SKM-1 (cell line): ENCODE data around the gene CYP21A2.
"Not testable (repeated sequence)": the region's sequence is repeated elsewhere in the genome, so short reads cannot be mapped to it uniquely, and the experiment has no call there.

ENCODE experiments used
- DNase-seq: peaks from one replicate; lab custom pipeline; 2025; ENCODE audit not compliant: unreplicated experiment; lab: John Stamatoyannopoulos, UW

Gene CYP21A2

DNA sequence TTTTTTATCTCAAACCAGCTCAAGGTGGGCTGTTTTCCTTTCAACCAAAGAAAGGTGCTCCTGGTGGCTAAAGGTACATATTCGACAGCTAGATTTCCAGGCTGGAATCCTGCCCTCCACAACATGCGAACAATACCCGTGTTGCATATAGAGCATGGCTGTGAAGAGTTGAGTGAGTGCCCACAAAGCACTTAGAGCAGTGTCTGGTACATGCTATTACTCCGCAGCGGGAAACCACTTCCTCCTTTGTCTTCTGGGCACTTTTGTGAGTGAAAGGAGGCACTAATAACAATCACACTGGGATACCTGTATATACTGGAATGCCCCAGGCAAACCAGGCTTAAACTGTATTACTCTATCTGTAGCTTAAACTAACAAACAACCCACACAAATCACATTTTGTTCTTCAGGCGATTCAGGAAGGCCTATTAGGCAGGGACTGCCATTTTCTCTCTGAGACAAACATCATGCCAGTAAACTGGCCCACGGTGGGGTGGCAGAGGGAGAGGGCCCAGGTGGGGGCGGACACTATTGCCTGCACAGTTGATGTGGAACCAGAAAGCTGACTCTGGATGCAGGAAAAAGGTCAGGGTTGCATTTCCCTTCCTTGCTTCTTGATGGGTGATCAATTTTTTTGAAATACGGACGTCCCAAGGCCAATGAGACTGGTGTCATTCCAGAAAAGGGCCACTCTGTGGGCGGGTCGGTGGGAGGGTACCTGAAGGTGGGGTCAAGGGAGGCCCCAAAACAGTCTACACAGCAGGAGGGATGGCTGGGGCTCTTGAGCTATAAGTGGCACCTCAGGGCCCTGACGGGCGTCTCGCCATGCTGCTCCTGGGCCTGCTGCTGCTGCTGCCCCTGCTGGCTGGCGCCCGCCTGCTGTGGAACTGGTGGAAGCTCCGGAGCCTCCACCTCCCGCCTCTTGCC lies at the start of gene CYP21A2:
TSS of gene CYP21A2 (plus strand) at position 818 of the 927 bp plus-strand sequence. CDS start at position 826, 8 bp downstream.
- not testable (repeated sequence) for DNase-seq

DNA sequence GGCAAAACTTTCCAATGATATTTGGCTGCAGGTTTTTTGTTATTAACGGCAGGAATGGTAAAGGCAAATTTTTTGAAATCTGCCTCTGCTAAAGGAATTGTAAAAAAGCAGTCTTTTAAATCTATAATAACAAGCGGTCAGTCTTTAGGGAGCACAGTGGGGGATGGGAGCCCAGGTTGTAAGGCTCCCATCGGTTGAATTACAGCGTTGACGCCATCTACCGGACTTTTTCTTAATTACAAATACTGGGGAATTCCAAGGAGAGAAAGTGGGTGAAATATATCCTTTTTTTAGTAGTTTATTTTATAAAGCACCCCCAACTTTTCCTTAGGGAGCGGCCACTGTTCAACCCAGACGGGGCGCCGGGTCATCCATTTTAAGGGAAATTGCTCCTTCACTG lies 48.9 kb upstream of the CYP21A2 start:
- not testable (repeated sequence) for DNase-seq

DNA sequence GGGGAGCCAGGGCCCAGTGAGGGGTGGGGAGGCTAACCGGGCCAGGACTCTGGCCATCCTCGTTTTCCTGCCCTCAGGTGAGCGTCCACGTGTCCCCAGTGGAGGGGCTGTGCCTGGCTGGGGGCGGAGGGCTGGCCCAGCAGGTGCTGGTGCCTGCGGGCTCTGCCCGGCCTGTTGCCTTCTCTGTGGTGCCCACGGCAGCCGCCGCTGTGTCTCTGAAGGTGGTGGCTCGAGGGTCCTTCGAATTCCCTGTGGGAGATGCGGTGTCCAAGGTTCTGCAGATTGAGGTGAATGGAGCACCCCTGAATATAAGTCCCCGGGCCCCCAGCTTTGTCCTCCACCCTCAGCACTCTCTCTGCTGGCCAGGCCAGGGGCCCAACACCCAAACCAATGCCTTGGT lies 43.8 kb upstream of the CYP21A2 start:
- DNase-seq, result not testable (repeated sequence)

DNA sequence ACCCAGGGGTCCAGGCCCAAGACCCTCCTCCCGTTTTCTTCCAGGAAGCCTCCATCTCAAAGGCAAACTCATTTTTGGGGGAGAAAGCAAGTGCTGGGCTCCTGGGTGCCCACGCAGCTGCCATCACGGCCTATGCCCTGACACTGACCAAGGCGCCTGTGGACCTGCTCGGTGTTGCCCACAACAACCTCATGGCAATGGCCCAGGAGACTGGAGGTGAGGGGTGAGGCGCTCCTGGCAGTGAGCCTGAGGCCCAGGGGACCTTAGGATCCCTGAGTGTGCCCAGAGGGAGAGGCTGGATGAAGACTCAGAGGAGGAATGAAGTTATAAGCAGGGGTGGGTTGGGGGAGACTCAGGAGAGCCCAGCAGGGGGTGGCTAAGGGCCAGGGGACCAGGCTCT lies 41.8 kb upstream of the CYP21A2 start:
- DNase-seq, result not testable (repeated sequence)

DNA sequence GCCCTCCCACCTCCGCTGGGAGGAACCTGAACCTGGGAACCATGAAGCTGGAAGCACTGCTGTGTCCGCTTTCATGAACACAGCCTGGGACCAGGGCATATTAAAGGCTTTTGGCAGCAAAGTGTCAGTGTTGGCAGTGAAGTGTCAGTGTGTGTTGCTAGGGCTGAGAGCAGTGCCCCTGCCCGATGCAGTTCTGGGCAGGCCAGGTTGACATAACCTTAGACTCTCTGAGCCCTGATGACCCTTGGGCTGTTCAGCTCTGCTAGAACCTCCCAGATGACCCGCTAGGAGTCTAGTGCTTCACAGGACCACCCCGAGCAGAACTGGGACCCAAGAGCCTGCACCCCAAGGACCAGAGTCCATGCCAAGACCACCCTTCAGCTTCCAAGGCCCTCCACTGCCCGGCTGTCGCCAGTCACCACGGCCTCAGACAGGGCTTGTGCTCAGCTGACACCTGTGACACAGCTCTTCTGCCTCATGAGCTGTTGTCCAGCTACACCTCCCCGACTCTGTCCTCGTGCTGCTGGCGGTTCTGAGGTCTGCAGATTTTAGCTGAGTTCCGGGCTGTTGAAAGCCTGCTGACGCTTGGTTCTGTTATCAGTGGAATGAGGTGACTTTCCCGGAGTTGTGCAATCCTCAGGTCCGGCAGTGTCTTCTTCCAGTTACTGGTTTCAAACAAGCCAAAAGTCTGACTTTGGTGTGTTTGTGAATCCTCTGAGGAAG lies 35.5 kb upstream of the CYP21A2 start:
- not testable (repeated sequence) for DNase-seq

DNA sequence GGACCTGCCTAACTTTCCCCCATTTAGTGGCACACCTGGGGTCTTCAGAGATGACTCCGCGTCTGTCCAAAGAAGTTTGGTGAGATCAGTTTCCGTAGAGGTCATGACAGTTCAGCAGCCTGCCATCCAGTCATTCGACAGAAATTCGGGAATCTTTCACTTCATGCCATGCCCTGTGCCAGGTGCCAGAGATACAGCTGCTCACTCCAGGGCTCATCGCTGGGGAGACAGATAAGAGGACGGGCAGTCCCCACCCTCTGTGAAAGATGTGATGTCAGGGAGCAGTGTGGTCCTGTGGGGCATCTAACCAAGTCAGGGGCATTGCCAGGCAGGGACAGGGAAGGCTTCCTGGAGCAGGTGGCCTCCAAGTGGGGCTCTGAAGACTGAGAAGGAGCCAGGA lies 34.9 kb upstream of the CYP21A2 start:
- not testable (repeated sequence) for DNase-seq

DNA sequence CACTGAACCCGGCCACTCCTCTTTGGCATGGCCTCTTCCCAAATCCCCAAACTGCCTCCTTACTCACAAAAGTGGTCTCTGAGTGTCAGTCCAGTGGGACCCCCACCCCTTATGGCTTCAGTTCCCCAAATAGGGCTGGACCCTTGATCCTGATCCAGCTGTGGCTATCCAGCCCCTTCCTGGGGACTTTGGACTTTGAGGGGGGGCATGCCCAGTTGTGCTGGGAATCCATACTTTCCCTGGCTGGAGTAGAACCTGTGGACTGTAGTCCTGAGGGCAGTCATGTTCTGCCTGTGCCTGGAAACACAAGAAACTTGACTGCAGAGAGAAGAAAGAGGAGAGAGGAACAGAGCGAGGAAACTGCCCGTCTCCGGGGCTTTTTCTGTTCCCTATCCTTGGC lies 33.8 kb upstream of the CYP21A2 start:
- DNase-seq, result not testable (repeated sequence)

DNA sequence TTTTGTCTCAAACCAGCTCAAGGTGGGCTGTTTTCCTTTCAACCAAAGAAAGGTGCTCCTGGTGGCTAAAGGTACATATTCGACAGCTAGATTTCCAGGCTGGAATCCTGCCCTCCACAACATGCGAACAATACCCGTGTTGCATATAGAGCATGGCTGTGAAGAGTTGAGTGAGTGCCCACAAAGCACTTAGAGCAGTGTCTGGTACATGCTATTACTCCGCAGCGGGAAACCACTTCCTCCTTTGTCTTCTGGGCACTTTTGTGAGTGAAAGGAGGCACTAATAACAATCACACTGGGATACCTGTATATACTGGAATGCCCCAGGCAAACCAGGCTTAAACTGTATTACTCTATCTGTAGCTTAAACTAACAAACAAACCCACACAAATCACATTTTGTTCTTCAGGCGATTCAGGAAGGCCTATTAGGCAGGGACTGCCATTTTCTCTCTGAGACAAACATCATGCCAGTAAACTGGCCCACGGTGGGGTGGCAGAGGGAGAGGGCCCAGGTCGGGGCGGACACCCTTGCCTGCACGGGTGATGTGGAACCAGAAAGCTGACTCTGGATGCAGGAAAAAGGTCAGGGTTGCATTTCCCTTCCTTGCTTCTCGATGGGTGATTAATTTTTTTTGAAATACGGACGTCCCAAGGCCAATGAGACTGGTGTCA lies 33.2 kb upstream of the CYP21A2 start:
- DNase-seq, result not testable (repeated sequence)

DNA sequence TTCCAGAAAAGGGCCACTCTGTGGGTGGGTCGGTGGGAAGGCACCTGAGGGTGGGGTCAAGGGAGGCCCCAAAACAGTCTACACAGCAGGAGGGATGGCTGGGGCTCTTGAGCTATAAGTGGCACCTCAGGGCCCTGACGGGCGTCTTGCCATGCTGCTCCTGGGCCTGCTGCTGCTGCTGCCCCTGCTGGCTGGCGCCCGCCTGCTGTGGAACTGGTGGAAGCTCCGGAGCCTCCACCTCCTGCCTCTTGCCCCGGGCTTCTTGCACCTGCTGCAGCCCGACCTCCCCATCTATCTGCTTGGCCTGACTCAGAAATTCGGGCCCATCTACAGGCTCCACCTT lies 32.7 kb upstream of the CYP21A2 start:
- not testable (repeated sequence) for DNase-seq

DNA sequence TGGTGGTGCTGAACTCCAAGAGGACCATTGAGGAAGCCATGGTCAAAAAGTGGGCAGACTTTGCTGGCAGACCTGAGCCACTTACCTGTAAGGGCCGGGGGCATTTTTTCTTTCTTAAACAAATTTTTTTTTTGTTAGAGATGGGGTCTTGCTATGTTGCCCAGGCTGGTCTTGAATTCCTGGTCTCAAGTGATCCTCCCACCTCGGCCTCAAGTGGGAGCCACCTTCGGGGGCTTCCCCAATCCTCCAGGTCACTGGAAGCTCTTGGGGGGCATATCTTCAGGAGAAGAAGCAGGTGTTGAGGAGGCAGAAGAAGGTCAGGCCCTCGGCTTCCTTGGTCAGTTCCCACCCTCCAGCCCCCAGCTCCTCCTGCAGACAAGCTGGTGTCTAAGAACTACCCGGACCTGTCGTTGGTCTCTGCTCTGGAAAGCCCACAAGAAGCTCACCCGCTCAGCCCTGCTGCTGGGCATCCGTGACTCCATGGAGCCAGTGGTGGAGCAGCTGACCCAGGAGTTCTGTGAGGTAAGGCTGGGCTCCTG lies 32.2 kb upstream of the CYP21A2 start:
- not testable (repeated sequence) for DNase-seq

DNA sequence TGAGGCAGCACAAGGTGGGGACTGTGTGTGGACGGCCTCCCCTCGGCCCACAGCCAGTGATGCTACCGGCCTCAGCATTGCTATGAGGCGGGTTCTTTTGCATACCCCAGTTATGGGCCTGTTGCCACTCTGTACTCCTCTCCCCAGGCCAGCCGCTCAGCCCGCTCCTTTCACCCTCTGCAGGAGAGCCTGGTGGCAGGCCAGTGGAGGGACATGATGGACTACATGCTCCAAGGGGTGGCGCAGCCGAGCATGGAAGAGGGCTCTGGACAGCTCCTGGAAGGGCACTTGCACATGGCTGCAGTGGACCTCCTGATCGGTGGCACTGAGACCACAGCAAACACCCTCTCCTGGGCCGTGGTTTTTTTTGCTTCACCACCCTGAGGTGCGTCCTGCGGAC lies 31.1 kb upstream of the CYP21A2 start:
- not testable (repeated sequence) for DNase-seq

DNA sequence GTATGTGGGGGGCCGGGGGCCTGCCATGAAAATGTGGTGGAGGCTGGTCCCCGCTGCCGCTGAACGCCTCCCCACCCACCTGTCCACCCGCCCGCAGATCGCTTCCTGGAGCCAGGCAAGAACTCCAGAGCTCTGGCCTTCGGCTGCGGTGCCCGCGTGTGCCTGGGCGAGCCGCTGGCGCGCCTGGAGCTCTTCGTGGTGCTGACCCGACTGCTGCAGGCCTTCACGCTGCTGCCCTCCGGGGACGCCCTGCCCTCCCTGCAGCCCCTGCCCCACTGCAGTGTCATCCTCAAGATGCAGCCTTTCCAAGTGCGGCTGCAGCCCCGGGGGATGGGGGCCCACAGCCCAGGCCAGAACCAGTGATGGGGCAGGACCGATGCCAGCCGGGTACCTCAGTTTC lies 30.2 kb upstream of the CYP21A2 start:
- DNase-seq, result not testable (repeated sequence)

DNA sequence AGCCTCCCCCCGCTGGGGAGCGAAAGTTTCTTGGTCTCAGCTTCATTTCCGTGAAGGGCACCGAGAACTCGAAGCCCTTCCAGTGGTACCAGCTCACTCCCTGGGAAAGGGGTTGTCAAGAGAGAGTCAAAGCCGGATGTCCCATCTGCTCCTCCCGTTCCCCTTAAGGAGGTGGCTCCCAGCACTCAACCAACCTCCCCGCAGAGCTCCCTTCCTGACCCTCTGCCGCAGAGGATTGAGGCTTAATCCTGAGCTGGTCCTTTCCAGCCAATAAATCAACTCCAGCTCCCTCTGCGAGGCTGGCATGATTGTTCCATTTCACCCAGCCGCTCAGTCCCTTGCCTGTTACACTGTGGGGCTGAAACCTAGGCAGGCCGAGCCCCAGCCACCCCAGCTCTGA lies 29.6 kb upstream of the CYP21A2 start:
- DNase-seq, result not testable (repeated sequence)

DNA sequence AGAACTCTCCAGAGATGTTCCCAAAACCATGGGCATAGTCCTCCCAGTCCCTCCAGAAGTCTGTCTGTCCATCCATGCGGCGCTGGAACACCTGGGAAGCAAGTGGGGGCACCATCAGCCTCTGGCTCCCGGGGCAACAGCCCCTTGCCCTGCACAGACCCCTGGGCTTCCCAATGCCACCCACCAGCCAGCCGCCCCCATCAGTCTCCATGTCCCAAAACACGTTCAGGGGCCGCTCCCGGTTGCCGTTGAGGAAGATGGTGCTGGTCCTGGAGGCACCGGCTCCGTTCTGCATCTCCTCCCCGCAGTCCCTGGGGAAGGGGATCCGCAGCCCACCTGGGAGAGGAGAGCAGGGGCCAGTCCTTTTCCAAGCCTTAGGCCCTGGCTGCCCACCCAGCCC lies 28.7 kb upstream of the CYP21A2 start:
- DNase-seq, result not testable (repeated sequence)

DNA sequence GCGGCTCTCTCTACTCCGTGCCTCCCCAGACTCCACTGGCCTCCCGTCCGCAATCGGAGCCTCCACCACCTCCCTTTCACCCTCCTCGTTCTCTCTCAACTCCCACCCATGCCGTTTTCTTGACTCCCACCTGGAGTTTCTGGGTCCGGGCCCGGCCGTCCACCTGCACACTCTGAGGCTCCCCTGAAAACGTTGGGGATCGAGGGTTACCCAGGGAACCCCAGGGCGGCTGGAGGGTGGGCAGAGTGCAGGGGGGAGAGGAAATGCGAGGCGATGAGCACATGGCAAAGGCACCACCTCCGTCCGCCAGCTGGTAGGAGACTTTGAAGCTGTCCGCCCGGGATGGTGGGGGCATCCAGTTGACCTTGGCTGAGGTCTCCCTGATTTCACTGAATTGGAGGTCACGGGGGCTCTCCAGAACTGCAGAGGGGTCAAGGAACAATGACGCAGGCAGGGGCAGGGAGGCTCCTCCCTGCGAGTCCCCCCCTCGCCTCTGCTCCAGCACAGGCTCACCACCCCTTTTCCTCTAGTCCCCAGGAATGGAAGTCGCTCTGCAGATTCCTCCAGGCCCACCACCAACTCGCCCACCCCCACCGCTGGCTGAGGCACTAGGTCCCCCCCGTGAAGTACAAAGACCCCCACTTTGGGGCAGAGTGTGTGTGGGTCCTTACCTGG lies 27.2 kb upstream of the CYP21A2 start:
- DNase-seq, result not testable (repeated sequence)

DNA sequence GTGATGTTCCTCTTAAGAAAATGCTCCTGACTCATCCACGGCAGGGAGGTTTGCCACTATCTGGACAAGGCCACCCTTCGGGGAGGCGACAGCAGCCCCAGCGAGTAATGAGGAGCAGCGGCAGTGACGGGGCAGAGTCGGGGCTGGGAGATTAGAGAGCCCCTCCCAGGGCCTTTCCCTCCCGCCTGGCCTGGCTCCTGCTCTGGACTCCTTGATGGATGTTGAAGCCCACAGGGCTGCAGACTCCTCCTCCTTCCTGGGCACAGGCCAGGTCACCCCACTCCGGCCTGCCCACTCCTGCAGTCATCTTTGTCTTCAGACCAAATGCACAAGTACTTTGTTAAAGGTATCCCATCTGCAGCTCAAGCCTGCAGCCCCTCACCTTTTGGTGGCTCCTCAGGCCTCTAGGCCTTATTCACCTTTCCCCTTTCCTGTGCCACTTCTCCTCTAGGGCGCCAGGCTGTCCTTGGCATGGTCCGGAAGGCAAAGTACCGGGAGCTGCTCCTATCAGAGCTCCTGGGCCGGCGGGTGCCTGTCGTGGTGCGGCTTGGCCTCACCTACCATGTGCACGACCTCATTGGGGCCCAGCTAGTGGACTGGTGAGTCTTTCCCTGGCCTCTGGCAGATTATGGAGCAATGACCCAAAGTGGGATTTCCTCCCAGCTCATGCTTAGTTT lies 25.1 kb upstream of the CYP21A2 start:
- DNase-seq, result not testable (repeated sequence)

DNA sequence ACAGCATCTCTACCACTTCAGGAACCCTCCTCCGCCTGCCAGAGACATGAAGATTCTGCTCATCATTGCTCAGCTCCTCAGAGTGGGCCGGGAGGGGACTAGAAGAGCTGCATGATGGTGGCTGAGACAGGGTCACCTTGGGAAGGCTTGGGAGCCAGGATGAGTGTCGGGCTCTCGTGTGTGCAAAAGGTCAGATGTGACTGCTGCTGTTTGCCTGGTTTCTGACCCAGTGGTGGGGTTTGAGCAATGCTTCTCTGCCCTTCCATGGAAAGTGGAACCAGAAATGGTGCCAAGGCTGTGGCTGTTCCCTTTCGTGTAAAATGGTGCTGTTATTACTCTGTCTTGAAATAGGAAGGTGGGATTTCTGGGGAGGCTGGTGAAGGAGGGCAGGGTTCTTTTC lies 24.5 kb upstream of the CYP21A2 start:
- DNase-seq, result not testable (repeated sequence)

DNA sequence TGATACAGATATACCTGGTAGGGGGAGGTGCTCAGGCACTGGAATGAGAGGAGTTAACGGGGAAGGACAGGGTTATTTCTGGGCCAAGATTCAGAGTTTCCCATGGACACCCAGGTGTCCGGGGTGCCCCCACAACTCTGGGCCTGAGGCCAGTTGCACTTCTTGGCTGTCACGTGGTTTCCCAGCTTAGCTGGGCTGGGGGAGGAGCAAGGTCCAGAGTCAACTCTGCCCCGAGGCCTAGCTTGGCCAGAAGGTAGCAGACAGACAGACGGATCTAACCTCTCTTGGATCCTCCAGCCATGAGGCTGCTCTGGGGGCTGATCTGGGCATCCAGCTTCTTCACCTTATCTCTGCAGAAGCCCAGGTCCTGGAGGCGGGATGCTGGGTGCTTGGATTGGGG lies 23.7 kb upstream of the CYP21A2 start, which contains the start of gene C4B:
TSS of gene C4B (plus strand) at position 249 of the 400 bp plus-strand sequence. CDS start at position 300, 51 bp downstream.
- not testable (repeated sequence) for DNase-seq

DNA sequence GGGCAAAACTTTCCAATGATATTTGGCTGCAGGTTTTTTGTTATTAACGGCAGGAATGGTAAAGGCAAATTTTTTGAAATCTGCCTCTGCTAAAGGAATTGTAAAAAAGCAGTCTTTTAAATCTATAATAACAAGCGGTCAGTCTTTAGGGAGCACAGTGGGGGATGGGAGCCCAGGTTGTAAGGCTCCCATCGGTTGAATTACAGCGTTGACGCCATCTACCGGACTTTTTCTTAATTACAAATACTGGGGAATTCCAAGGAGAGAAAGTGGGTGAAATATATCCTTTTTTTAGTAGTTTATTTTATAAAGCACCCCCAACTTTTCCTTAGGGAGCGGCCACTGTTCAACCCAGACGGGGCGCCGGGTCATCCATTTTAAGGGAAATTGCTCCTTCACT lies 16.1 kb upstream of the CYP21A2 start:
- not testable (repeated sequence) for DNase-seq

DNA sequence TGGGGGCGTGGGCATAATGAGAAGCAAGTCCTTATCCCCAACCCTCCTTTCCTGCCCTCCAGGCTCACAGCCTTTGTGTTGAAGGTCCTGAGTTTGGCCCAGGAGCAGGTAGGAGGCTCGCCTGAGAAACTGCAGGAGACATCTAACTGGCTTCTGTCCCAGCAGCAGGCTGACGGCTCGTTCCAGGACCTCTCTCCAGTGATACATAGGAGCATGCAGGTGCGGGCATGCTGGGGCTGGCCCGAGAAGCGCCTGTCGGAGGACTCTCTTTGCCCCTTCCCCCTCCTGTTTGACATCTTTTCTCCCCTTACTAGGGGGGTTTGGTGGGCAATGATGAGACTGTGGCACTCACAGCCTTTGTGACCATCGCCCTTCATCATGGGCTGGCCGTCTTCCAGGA lies 9.6 kb upstream of the CYP21A2 start:
- not testable (repeated sequence) for DNase-seq
